Mesenchymal stem cell (in vitro differentiated cells and primary cell): ENCODE data around the gene POU3F3.

Source experiments
- DNase-seq: peaks from one replicate; pipeline ENCODE4 v3.0.0-alpha.2; 2013
- H2AFZ ChIP-seq: one replicate; pipeline ENCODE4 v1.6.1; 2013; ENCODE audit warnings: low read depth, mild to moderate bottlenecking, control low read depth, inconsistent platforms, low read length, moderate library complexity
- H2AK5ac ChIP-seq: 2 replicates; pipeline ENCODE4 v1.6.1; 2013; ENCODE audit warnings: low read length, moderate library complexity, mild to moderate bottlenecking, inconsistent platforms; ENCODE audit not compliant: severe bottlenecking
- H2BK120ac ChIP-seq: one replicate; pipeline ENCODE4 v1.6.1; 2013; ENCODE audit warnings: low read depth, mild to moderate bottlenecking, inconsistent platforms, low read length, moderate library complexity
- H2BK12ac ChIP-seq, 2 experiments: one replicate each; pipeline ENCODE4 v1.6.1; 2013; ENCODE audit warnings: inconsistent platforms in 2 of 2, low read length in 2 of 2, mild to moderate bottlenecking in 2 of 2, moderate library complexity in 2 of 2, control low read depth in 1 of 2
- H2BK15ac ChIP-seq: one replicate; pipeline ENCODE4 v1.6.1; 2013; ENCODE audit warnings: mild to moderate bottlenecking, low read depth, inconsistent platforms; ENCODE audit not compliant: poor library complexity, severe bottlenecking
- H2BK5ac ChIP-seq: 2 replicates; pipeline ENCODE4 v1.6.1; 2013; ENCODE audit warnings: low read depth, mild to moderate bottlenecking, low read length, control low read depth, inconsistent platforms; ENCODE audit not compliant: poor library complexity, severe bottlenecking
- H3K14ac ChIP-seq, 2 experiments: one replicate each; pipeline ENCODE4 v1.6.1; 2013; ENCODE audit warnings: inconsistent platforms in 2 of 2, low read length in 2 of 2, control low read depth in 1 of 2, mild to moderate bottlenecking in 1 of 2, moderate library complexity in 1 of 2
- H3K18ac ChIP-seq, 2 experiments: one replicate each; pipeline ENCODE4 v1.6.1; 2013; ENCODE audit warnings: inconsistent platforms in 2 of 2, low read length in 2 of 2, control low read depth in 1 of 2, low read depth in 1 of 2, mild to moderate bottlenecking in 1 of 2
- H3K23ac ChIP-seq, 2 experiments: one replicate each; pipeline ENCODE4 v1.6.1; 2013; ENCODE audit warnings: inconsistent platforms in 2 of 2, low read length in 2 of 2, mild to moderate bottlenecking in 2 of 2, moderate library complexity in 2 of 2, control low read depth in 1 of 2
- H3K27ac ChIP-seq: 2 replicates; pipeline ENCODE4 v1.5.1; 2013; ENCODE audit warnings: mild to moderate bottlenecking, moderate library complexity, low read length, control low read depth, inconsistent platforms; ENCODE audit not compliant: poor library complexity, severe bottlenecking
- H3K27me3 ChIP-seq, 2 experiments: 2 replicates each; pipeline versions ENCODE4 v1.6.1 to v1.7.0; 2013; ENCODE audit warnings: low read length in 2 of 2, mild to moderate bottlenecking in 2 of 2, moderate library complexity in 2 of 2, control low read depth in 1 of 2, inconsistent platforms in 1 of 2; ENCODE audit not compliant: control insufficient read depth in 1 of 2, insufficient read depth in 1 of 2
- H3K36me3 ChIP-seq, 2 experiments: 2 replicates each; pipeline versions ENCODE4 v1.6.1 to v1.7.0; 2013; ENCODE audit warnings: low read length in 2 of 2, control low read depth in 1 of 2, inconsistent platforms in 1 of 2, low read depth in 1 of 2, mild to moderate bottlenecking in 1 of 2; ENCODE audit not compliant: insufficient read depth in 2 of 2, control insufficient read depth in 1 of 2
- H3K4ac ChIP-seq, 2 experiments: one replicate each; pipeline ENCODE4 v1.6.1; 2013; ENCODE audit warnings: inconsistent platforms in 2 of 2, low read length in 2 of 2, mild to moderate bottlenecking in 2 of 2, moderate library complexity in 2 of 2, control low read depth in 1 of 2, low read depth in 1 of 2
- H3K4me1 ChIP-seq: 2 replicates; pipeline ENCODE4 v1.6.1; 2013; ENCODE audit warnings: low read depth, low read length, control low read depth; ENCODE audit not compliant: control insufficient read depth, insufficient read depth
- H3K4me2 ChIP-seq: 2 replicates; pipeline ENCODE4 v1.6.1; 2013; ENCODE audit warnings: low read length, mild to moderate bottlenecking, inconsistent platforms; ENCODE audit not compliant: poor library complexity, severe bottlenecking
- H3K4me3 ChIP-seq, 2 experiments: 2 replicates each; pipeline versions ENCODE4 v1.5.1 to v1.7.0; 2013; ENCODE audit warnings: low read length in 2 of 2, mild to moderate bottlenecking in 2 of 2, control low read depth in 1 of 2, low read depth in 1 of 2; ENCODE audit not compliant: insufficient read depth in 1 of 2
- H3K79me1 ChIP-seq: replicated peaks from 2 replicates; pipeline ENCODE4 v1.6.1; 2013; ENCODE audit warnings: mild to moderate bottlenecking, control low read depth, low read length, inconsistent platforms; ENCODE audit not compliant: poor library complexity, severe bottlenecking
- H3K9ac ChIP-seq: 2 replicates; pipeline ENCODE4 v1.7.0; 2013; ENCODE audit warnings: mild to moderate bottlenecking, low read length, moderate library complexity
- H3K9me3 ChIP-seq: 2 replicates; pipeline ENCODE4 v1.7.0; 2013; ENCODE audit warnings: mild to moderate bottlenecking, low read length; ENCODE audit not compliant: control insufficient read depth
- H4K8ac ChIP-seq: one replicate; pipeline ENCODE4 v1.6.1; 2013; ENCODE audit warnings: inconsistent platforms, mild to moderate bottlenecking, low read length, moderate library complexity
- H4K91ac ChIP-seq: one replicate; pipeline ENCODE4 v1.6.1; 2013; ENCODE audit warnings: mild to moderate bottlenecking, low read length, inconsistent platforms
- WGBS: methylation state at CpG from one replicate; pipeline ENCODE4 v1.1.7; 2013; ENCODE audit warnings: mixed read lengths; 5-methylcytosine and 5-hydroxymethylcytosine counted together

The POU3F3 gene

DNA sequence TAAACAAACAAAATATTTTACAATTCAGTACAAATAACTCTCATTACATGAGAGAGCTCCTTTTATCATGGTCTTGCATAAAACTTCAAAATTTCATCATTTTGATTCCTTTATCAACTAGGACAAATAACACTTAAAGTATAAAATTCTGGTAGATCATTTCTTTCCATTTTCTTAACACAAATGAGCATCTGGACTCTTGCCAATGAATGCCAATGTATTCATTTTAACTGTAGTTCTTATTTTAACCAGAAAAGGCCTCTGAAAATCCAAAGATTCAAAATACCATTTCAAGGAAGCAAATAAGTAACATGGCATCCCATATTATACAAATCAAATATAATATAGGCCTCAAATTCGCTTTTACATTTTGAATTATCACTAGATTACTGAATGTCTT lies 13.8 kb upstream of the POU3F3 start:
- H3K14ac ChIP-seq = no peak overlapping the region
- no peak overlapping the region for H3K23ac ChIP-seq
- no peak overlapping the region for H3K18ac ChIP-seq
- H3K4me1 ChIP-seq = peaks cover 24% of the 10 kb centered on the region
- no peak overlapping the region for H3K4me2 ChIP-seq
- peaks cover 0 to 3% of the 10 kb centered on the region in 2 experiments for H3K36me3 ChIP-seq
- H4K91ac ChIP-seq = no peak overlapping the region
- WGBS = no CpG with 5 or more reads among the region's 1 CpG
- no peaks in the 10 kb centered on the region for H3K79me1 ChIP-seq
- H2BK5ac ChIP-seq = no peak overlapping the region
- no peak overlapping the region for H2AK5ac ChIP-seq
- no peak overlapping the region for H3K9ac ChIP-seq
- no peak overlapping the region for H2BK12ac ChIP-seq
- no peak for DNase-seq
- H2AFZ ChIP-seq = no peak overlapping the region
- no peak overlapping the region for H2BK120ac ChIP-seq
- peaks cover 34 to 37% of the 10 kb centered on the region in 2 experiments for H3K27me3 ChIP-seq
- no peak overlapping the region for H3K27ac ChIP-seq
- no peak overlapping the region for H3K4ac ChIP-seq
- no peak overlapping the region for H4K8ac ChIP-seq
- H2BK15ac ChIP-seq = no peak overlapping the region
- H3K9me3 ChIP-seq = no peaks in the 10 kb centered on the region
- H3K4me3 ChIP-seq = no peak overlapping the region

DNA sequence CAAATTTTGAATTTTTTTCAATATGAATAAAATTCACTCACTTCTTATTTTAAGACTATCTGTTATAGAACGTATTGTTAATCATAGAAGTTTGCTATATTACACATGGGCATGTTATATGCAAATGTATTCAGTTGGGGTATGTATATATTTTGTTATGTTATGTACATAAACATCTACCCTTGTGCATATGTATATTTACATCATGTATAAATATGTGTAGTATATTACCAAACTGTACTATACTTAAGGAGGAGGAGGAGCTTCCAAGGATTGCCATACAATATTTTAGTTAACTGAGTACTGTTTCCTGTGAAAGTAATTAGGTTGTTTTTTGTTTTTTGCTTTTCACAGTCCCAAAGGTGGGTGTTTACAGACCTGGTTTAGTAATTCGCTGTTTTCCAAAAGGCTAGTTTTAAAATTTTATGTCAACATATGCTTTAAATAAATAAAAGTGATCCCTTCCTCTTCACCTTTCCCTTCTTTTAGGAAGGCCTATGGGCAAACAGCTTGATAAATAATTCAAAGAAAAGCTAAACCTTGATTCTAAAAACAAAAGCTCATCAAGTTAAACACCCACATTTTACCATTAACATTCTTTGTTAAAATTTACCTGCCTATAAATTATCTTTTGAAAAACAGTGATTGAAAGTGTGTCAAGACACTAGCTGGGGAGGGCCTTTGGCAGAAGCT lies 12.9 kb upstream of the POU3F3 start:
- Histone ChIP-seq H2AFZ (no peak overlapping the region), H3K14ac (no peak overlapping the region), H3K4ac (no peak overlapping the region), H3K4me1 (peaks cover 27% of the 10 kb centered on the region), H3K18ac (no peak overlapping the region), H3K27ac (no peak overlapping the region), H3K9ac (no peak overlapping the region), H3K4me3 (no peak overlapping the region), H3K9me3 (no peaks in the 10 kb centered on the region), H3K27me3 (peaks cover 43 to 46% of the 10 kb centered on the region in 2 experiments), H2BK120ac (no peak overlapping the region), H3K79me1 (no peaks in the 10 kb centered on the region), H3K23ac (no peak overlapping the region), H3K36me3 (peaks cover 0 to 3% of the 10 kb centered on the region in 2 experiments), H2AK5ac (no peak overlapping the region), H3K4me2 (no peak overlapping the region), H4K8ac (no peak overlapping the region), H2BK15ac (no peak overlapping the region), H4K91ac (no peak overlapping the region), H2BK12ac (no peak overlapping the region), H2BK5ac (no peak overlapping the region)
- WGBS = no CpG with 5 or more reads among the region's 2 CpGs
- no peak for DNase-seq

DNA sequence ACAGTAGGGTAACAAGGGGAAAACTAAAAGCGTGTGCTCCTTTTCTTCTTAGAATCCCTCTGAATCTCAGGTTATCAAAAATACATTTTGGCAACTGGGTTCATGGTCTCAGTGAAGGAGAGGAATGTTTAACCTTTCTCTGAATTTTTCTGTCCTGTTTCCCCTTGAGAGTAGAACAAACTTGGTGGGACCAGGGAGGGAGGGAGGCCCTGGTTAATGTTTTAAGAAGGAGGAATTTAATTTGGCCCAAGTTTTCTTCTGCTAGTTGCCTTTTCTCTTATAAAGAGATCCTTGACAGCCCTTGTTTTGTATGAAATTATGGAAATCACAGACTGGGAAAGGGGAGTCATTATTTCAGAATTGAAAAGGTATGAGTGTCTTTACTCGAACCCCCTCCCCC lies 12.2 kb upstream of the POU3F3 start:
- no peak overlapping the region for H3K4me3 ChIP-seq
- no peak overlapping the region for H2AFZ ChIP-seq
- no peak overlapping the region for H2AK5ac ChIP-seq
- WGBS = no CpG with 5 or more reads among the region's 2 CpGs
- H2BK120ac ChIP-seq = no peak overlapping the region
- peaks cover 50 to 53% of the 10 kb centered on the region in 2 experiments for H3K27me3 ChIP-seq
- DNase-seq = no peak
- no peak overlapping the region for H3K27ac ChIP-seq
- H3K9me3 ChIP-seq = no peaks in the 10 kb centered on the region
- H2BK5ac ChIP-seq = no peak overlapping the region
- no peak overlapping the region for H3K18ac ChIP-seq
- peaks cover 27% of the 10 kb centered on the region for H3K4me1 ChIP-seq
- H2BK12ac ChIP-seq = no peak overlapping the region
- H3K4me2 ChIP-seq = no peak overlapping the region
- no peaks in the 10 kb centered on the region for H3K79me1 ChIP-seq
- no peak overlapping the region for H3K9ac ChIP-seq
- peaks cover 0 to 3% of the 10 kb centered on the region in 2 experiments for H3K36me3 ChIP-seq
- H3K14ac ChIP-seq = no peak overlapping the region
- no peak overlapping the region for H2BK15ac ChIP-seq
- H3K23ac ChIP-seq = no peak overlapping the region
- H3K4ac ChIP-seq = no peak overlapping the region
- no peak overlapping the region for H4K8ac ChIP-seq
- no peak overlapping the region for H4K91ac ChIP-seq

DNA sequence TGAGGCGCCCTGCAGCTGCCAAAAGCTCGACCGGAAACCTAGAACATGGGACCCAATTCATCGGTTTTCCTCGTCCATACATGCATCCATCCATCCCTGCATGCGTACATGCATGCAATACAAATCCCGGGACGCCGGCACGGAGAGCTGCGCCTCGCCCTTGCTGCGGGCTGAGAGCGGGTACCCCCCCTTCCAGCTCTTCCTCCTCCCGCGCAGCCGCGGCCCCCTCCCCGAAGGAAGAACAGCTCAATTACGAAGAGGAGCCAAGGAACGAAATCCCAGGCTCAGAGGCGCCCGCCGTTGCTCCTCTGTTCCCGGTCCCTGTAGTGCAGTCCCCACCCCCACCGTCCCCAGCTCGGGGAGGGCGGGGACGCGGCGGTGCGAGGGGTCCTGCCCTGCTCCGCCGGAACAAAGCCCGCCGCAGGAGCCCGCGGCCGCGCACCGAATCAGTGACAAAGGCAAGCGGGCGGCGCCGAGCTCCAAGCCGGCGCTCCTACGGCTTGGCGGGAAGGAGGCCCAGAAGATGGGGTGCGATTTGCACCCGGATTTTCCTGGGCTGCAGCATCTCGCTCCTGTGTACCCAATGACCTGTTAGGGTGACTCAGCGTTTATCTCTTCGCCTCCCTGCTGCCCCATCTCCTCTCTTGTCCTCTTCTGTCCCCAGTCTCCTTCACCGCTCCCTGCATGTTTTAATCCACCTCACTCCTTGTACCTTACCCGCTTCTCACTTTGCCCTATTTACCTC lies 8.9 kb upstream of the POU3F3 start:
- Histone ChIP-seq H2BK5ac (no peak overlapping the region), H3K79me1 (no peaks in the 10 kb centered on the region), H2BK120ac (no peak overlapping the region), H3K4me1 (peaks cover 28% of the 10 kb centered on the region), H3K36me3 (peaks cover 0 to 3% of the 10 kb centered on the region in 2 experiments), H2AK5ac (no peak overlapping the region), H3K9ac (no peak overlapping the region), H3K27me3 (peaks cover 72 to 83% of the 10 kb centered on the region in 2 experiments), H2BK12ac (no peak overlapping the region), H4K8ac (no peak overlapping the region), H3K23ac (no peak overlapping the region), H3K4me2 (peak overlapping the region; percentile 54), H3K4ac (no peak overlapping the region), H4K91ac (no peak overlapping the region), H3K4me3 (no peak overlapping the region), H2AFZ (no peak overlapping the region), H3K18ac (no peak overlapping the region), H2BK15ac (no peak overlapping the region), H3K9me3 (no peaks in the 10 kb centered on the region), H3K14ac (no peak overlapping the region), H3K27ac (no peak overlapping the region)
- DNase-seq = no peak
- 2% methylated on average over 56 of the region's 56 CpGs for WGBS
